Spleen (tissue), 7 donors: ENCODE measurements around the gene GARIN3.
A peak's percentile ranks its signal among the peaks of the same experiment; 100 is the strongest.

Experiments used
- POLR2A ChIP-seq, 3 donors: fragments of 450-650 bp; IDR thresholded peaks; one replicate each; pipeline ENCODE4 v1.5.1; 2017; ENCODE audit warnings: antibody characterized with exemption in 3 of 3, mild to moderate bottlenecking in 1 of 3
- TF ChIP-seq, protein P1 (sequence below), 11 experiments: fragments of 200-600 bp in 7 of 11; fragments of 450-650 bp in 4 of 11; sonication (generic) in 4 of 11; IDR thresholded peaks in 8 of 11; conservative IDR thresholded peaks in 3 of 11; 1 replicate in 7 of 11; 2 replicates in 4 of 11; pipeline versions ENCODE4 v1.4.0 to v1.8.0; 2016 to 2021; ENCODE audit warnings: antibody characterized with exemption in 11 of 11, inconsistent platforms in 4 of 11, mild to moderate bottlenecking in 1 of 11
- donor health status: DM: no; HTN: no; CAD: no; lungs with moderate emphysema.
- donor health status: DM: no; HTN: no; CAD: no.
- donor health status: DM: no; HTN: no; CAD: no.

DNA sequence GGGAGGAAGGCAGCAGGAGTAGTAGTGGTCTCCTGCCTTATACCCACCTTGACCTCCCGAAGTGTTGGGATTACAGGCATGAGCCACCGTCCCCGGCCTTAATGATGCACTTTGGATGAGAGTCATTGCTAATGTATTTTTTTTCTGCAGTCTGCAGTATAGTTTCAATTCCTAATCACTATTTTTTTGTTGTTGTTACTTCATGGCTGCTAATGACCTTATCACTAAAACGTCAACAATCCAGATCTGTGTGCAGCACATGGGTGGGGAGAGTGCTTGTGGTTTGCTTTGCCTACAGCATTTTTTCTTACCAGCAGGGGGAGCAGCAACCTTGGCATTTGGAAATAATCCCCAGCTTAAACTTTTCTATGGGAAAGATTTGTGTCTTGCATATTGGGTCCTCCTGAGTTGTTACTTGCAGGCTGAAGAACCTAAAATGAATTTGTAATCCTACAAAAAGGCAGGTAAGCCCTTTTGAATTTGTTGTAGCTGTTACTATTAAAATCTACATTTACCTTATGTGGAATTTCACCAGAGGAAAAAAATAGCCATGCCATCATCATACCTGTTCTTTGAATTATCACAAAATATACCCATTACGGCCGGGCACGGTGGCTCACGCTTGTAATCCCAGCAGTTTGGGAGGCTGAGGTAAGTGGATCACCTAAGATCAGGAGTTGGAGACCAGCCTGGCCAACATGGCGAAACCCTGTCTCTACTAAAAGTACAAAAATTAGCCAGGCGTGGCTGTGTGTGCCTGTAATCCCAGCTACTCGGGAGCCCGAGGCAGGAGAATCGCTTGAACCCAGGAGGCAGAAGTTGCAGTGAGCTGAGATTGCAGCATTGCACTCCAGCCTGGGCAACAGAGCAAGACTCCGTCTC is 17.1 kb downstream of the GARIN3 start:
- no peak for TF ChIP-seq POLR2A (IDR thresholded peaks at IDR 0.05)
- TF ChIP-seq, protein P1, sequence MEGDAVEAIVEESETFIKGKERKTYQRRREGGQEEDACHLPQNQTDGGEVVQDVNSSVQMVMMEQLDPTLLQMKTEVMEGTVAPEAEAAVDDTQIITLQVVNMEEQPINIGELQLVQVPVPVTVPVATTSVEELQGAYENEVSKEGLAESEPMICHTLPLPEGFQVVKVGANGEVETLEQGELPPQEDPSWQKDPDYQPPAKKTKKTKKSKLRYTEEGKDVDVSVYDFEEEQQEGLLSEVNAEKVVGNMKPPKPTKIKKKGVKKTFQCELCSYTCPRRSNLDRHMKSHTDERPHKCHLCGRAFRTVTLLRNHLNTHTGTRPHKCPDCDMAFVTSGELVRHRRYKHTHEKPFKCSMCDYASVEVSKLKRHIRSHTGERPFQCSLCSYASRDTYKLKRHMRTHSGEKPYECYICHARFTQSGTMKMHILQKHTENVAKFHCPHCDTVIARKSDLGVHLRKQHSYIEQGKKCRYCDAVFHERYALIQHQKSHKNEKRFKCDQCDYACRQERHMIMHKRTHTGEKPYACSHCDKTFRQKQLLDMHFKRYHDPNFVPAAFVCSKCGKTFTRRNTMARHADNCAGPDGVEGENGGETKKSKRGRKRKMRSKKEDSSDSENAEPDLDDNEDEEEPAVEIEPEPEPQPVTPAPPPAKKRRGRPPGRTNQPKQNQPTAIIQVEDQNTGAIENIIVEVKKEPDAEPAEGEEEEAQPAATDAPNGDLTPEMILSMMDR (IDR thresholded peaks at IDR 0.05 in 8 of 11, conservative IDR thresholded peaks at IDR 0.05 in 3 of 11), result peak; percentile 80 to 92 (median 88)
